SK-N-MC (cell line): ENCODE measurements around the gene PRSS27.
A peak's percentile ranks its signal among the peaks of the same experiment; 100 is the strongest.
"Not testable (repeated sequence)": the region's sequence is repeated elsewhere in the genome, so short reads cannot be mapped to it uniquely, and the experiment has no call there.

Source experiments
- DNase-seq: peaks from one replicate; pipeline ENCODE4 v3.0.0-alpha.2; 2011; ENCODE audit warnings: low read depth, low spot score
- H3K27ac ChIP-seq: fragments of 200-600 bp; sonication (generic); 2 replicates; pipeline ENCODE4 v1.5.1; 2016; ENCODE audit warnings: mixed run types
- H3K36me3 ChIP-seq: fragments of 200-600 bp; sonication (generic); 2 replicates; pipeline ENCODE4 v1.6.1; 2017; ENCODE audit warnings: antibody characterized with exemption, low read length, mixed read lengths; ENCODE audit not compliant: insufficient read depth
- H3K4me3 ChIP-seq: fragments of 200-600 bp; sonication (generic); 2 replicates; pipeline ENCODE4 v1.5.1; 2016
- H3K9ac ChIP-seq: fragments of 200-600 bp; sonication (generic); 2 replicates; pipeline ENCODE4 v1.8.0; 2017; ENCODE audit warnings: mixed run types, mixed read lengths; ENCODE audit not compliant: insufficient read length
- H3K9me3 ChIP-seq: fragments of 200-600 bp; sonication (generic); 2 replicates; pipeline ENCODE4 v1.6.1; 2017; ENCODE audit warnings: low read depth, mild to moderate bottlenecking, antibody characterized with exemption, low read length, moderate library complexity, mixed read lengths
- EZH2 ChIP-seq: fragments of 200-600 bp; sonication (generic); IDR thresholded peaks from one replicate; pipeline ENCODE4 v1.6.1; 2017; ENCODE audit warnings: antibody characterized with exemption
- FOXP2 ChIP-seq: optimal IDR thresholded peaks from 2 replicates; pipeline ENCODE3; 2011; ENCODE audit warnings: mild to moderate bottlenecking, moderate library complexity; ENCODE audit not compliant: insufficient read depth; ENCODE audit errors: extremely low read length, control extremely low read depth
- POLR2AphosphoS5 ChIP-seq: IDR thresholded peaks from 2 replicates; pipeline ENCODE4 v1.6.1; 2012; ENCODE audit warnings: mild to moderate bottlenecking, low read depth, low read length, borderline replicate concordance

PRSS27 gene

GRCh38 chr16:2682209-2683021 lies 37.6 kb downstream of the PRSS27 start, which contains the start of gene KCTD5:
KCTD5 (plus strand) TSS chr16:2682523; CDS start chr16:2682549, 26 bp downstream.
- Histone ChIP-seq H3K36me3 (no peaks in the 10 kb centered on the region), H3K27ac (peak within 1 kb of the TSS; percentile 77; the same call in 1 of the 2 replicates), H3K9me3 (no peaks in the 10 kb centered on the region), H3K9ac (peak within 1 kb of the TSS; percentile 99), H3K4me3 (peak within 1 kb of the TSS; percentile 99)
- TF ChIP-seq EZH2, result no peak
- TF ChIP-seq POLR2AphosphoS5, result peak; percentile 95
- DNase-seq, result peak; percentile 83

DNA sequence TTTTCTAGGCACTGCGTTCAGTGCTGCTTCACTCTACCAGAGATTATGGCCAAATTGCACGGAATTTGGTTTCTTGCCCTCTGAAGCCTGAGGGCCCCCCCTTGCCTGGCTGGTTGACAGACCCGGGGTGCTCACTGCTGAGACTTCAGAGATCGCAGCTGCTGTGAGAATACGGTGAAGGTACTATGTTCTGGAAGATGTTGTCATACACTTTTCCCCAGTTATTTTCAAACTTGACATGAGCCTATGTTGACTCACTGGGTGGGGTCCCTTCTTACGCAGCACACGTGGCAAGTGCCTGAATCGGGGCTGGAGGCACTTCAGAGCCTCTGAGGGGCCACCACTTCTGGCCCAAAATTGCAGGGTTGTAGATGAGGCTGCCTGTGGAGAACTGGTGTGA lies 39.7 kb downstream of the PRSS27 start:
- H3K36me3 ChIP-seq, H3K27ac ChIP-seq, H3K9me3 ChIP-seq, H3K9ac ChIP-seq, DNase-seq, H3K4me3 ChIP-seq: not testable (repeated sequence)

DNA sequence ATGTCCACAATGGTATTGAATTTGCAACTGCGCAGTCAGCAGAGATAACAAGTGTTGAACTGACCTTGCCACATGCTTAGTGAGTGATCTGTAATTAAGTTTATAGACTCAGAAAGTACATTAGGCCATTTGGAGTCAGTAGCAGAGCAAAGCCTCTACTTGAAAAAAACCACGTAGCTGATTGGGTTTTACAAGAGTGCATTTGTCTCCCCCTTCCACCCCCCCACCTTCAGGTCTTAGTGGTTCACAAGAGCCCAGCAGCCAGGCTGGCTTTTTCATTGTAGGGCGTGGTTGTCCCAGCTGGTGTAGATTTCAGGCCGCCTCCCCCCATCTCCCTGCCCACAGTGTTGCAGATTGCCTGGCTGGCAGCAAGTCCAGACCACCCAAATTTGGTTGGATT lies 40.1 kb downstream of the PRSS27 start:
- H3K4me3 ChIP-seq, DNase-seq, H3K9me3 ChIP-seq, H3K27ac ChIP-seq, H3K9ac ChIP-seq, H3K36me3 ChIP-seq: not testable (repeated sequence)

DNA sequence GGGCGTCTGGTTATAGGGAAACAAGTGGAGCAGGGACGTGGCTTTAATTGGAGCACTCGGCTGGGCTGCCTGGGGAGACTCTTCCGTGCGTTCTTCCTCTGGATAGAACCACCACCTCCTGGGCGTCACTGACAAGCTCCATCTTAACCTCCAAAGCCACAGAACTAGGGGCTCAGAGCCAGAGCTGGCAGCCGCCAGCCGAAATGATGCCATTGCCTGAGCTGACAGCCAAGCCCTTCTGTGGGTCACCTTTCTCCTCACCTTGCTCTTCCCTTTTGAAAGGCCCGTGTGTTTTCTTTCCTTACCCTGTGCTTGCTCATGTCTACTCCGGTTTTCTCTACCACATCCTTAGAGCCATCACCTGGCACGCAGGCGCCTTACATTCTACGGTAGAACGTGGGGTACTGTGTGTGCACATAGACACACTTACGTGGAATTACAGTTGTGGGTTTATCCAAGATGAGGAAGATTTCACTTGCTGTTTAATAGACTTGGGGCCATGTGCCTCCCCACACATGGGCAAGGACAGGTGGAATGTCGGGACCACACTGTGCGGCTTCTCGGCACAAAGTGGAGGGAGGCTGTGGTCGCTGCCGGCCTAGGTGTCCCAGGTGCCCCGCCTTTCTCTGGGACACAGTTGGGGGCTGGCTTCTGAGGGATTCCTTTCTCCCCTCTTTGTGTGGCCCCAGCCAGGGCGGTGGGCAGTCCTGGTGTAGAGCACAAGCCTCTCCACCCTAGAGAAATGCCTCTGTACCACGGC lies 41.6 kb downstream of the PRSS27 start:
- DNase-seq, H3K4me3 ChIP-seq: not testable (repeated sequence)

GRCh38 chr16:2676937-2677336 lies 43.1 kb downstream of the PRSS27 start:
- not testable (repeated sequence) for H3K36me3 ChIP-seq, DNase-seq, H3K9ac ChIP-seq, H3K27ac ChIP-seq, H3K9me3 ChIP-seq, H3K4me3 ChIP-seq

More for the DNA sequence above, 41.6 kb downstream of the PRSS27 start:
- not testable (repeated sequence) for H3K9me3 ChIP-seq, H3K9ac ChIP-seq, H3K36me3 ChIP-seq, H3K27ac ChIP-seq

- no peak for DNase-seq
- Histone ChIP-seq H3K9ac (no peak overlapping the region), H3K36me3 (no peaks in the 10 kb centered on the region), H3K9me3 (no peaks in the 10 kb centered on the region), H3K4me3 (no peak overlapping the region), H3K27ac (no peak overlapping the region)
- TF ChIP-seq EZH2, result no peak
- TF ChIP-seq FOXP2, result no peak
- no peak for TF ChIP-seq POLR2AphosphoS5
Observed at GRCh38 chr16:2675714-2676113, 44.3 kb downstream of the PRSS27 start.

DNA sequence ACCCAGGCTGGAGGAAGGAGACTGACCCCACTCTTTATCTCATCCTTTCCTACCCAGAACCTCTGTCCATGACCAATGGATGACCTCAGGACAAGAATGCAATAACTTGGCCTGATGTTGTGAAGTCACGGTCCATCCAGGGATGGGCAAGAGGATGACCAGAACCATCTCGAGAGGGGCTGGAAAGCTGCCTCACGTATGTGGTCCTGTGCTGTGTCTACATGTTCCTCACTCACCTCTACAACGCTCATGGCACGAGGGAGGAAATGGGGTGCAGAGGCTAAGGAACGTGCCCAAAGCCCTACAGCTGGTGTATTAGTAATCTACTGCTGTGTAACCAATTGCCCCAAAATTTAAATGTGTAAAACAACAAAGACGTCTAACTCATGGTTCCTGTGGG lies 45.0 kb downstream of the PRSS27 start:
- Histone ChIP-seq H3K27ac (no peak overlapping the region), H3K9ac (no peak overlapping the region), H3K4me3 (no peak overlapping the region), H3K36me3 (no peaks in the 10 kb centered on the region), H3K9me3 (no peaks in the 10 kb centered on the region)
- TF ChIP-seq FOXP2 (no peak), POLR2AphosphoS5 (no peak), EZH2 (no peak)
- DNase-seq, result no peak

DNA sequence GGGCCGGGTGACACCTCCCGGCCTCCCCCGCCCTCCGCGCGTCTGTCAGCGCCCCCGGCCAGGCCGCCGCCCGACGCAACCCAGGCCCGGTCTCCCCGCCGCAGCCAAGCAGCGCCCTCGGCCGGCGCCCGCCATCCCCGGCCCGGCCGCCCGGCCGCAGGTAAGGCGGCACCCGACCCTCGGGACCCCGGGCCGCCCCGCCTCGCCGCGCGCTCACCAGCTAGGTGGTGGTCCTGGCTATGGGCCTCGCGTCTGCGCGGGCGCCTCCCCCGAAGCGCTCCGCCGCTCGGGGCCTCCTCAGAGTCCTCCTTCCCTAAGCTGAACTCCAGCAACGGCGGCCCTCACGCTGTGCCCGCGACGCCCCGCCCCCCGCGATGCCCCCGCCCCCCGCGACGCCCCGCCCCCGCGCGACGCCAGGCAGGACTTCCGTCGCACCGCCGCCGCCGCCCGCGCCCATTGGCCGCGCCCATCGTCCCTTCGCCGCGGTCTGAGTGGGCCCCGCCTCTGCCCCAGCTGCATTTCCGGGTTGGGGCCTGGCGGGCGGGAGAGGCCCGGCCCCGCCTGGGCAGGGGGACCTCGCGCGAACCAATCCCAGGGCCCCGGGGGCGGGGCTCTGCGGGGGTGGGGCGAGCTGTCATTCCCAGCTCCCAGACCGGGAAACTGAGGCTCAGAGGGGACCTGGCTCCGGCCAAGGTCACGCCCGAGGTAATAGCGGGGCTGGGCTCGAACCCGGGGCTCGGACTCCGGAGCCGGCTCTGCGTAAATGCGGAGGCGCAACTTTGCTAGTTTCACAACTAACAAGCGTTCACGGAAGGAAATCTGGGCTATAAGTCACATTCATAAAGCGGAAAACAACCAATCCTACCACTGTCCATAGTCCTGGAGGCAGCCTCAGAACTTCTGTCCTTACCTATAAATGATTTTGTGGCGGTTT lies 46.7 kb downstream of the PRSS27 start:
- Histone ChIP-seq H3K27ac (no peak overlapping the region), H3K36me3 (no peaks in the 10 kb centered on the region), H3K9ac (peak overlapping the region; percentile 60), H3K9me3 (no peaks in the 10 kb centered on the region), H3K4me3 (peak overlapping the region; percentile 90)
- no peak for DNase-seq
- no peak for TF ChIP-seq FOXP2
- no peak for TF ChIP-seq EZH2
- no peak for TF ChIP-seq POLR2AphosphoS5
